DMS53 (cell line): ENCODE results near the gene COA7.
"Not testable (repeated sequence)": the region's sequence is repeated elsewhere in the genome, so short reads cannot be mapped to it uniquely, and the experiment has no call there.

Experiments used
- DNase-seq: peaks from one replicate; lab custom pipeline; 2025; lab: John Stamatoyannopoulos, UW

The COA7 gene

GRCh38 chr1:52706136-52706670 is 8.1 kb upstream of the COA7 start:
- no peak for DNase-seq

- peak; percentile 100 for DNase-seq
Observed at GRCh38 chr1:52702886-52703787, 5.0 kb upstream of the COA7 start.

GRCh38 chr1:52695627-52696026 is 2.5 kb downstream of the COA7 start:
- no peak for DNase-seq

- no peak for DNase-seq
Observed at GRCh38 chr1:52693843-52694242, 4.3 kb downstream of the COA7 start.

- not testable (repeated sequence) for DNase-seq
Observed at GRCh38 chr1:52693351-52693750, 4.8 kb downstream of the COA7 start.

- no peak for DNase-seq
Observed at GRCh38 chr1:52692697-52693096, 5.5 kb downstream of the COA7 start.

- DNase-seq = no peak
Observed at GRCh38 chr1:52691821-52692220, 6.3 kb downstream of the COA7 start.

- no peak for DNase-seq
Observed at GRCh38 chr1:52686830-52687229, 11.3 kb downstream of the COA7 start.

GRCh38 chr1:52686261-52686751 is 11.8 kb downstream of the COA7 start:
- peak; percentile 92 for DNase-seq

GRCh38 chr1:52684545-52684944 is 13.6 kb downstream of the COA7 start:
- DNase-seq = no peak

GRCh38 chr1:52683367-52683940 is 14.7 kb downstream of the COA7 start:
- DNase-seq = no peak

- DNase-seq = no peak
Observed at GRCh38 chr1:52681136-52681535, 17.0 kb downstream of the COA7 start.

GRCh38 chr1:52680353-52680752 is 17.8 kb downstream of the COA7 start:
- DNase-seq = no peak

- no peak for DNase-seq
Observed at GRCh38 chr1:52679498-52679897, 18.6 kb downstream of the COA7 start.

GRCh38 chr1:52679048-52679447 is 19.1 kb downstream of the COA7 start:
- no peak for DNase-seq

- DNase-seq = no peak
Observed at GRCh38 chr1:52677076-52677806, 20.9 kb downstream of the COA7 start.

- DNase-seq = no peak
Observed at GRCh38 chr1:52676249-52676903, 21.8 kb downstream of the COA7 start.

GRCh38 chr1:52674497-52675384 is 23.4 kb downstream of the COA7 start:
- peak; percentile 81 for DNase-seq

- no peak for DNase-seq
Observed at GRCh38 chr1:52673513-52673912, 24.6 kb downstream of the COA7 start.

- no peak for DNase-seq
Observed at GRCh38 chr1:52672946-52673345, 25.2 kb downstream of the COA7 start.

- no peak for DNase-seq
Observed at GRCh38 chr1:52670604-52671003, 27.5 kb downstream of the COA7 start.
